GM23338 (cell line): ENCODE measurements around the gene RBM27. TPM values are rescaled to one million over a fixed set of nuclear protein-coding genes. Genes with fewer than 3 reads are reported as not detected.

Source experiments
- ATAC-seq: fragments of 200-7000 bp; cut with Tn5 transposase; 3 replicates; pipeline ENCODE4 v1.9.1; 2020
- DNase-seq: peaks from one replicate; pipeline ENCODE4 v3.0.0-alpha.2; 2015; ENCODE audit warnings: low spot score
- H2AFZ ChIP-seq: fragments of 200-600 bp; sonication (generic); 2 replicates; pipeline ENCODE4 v1.8.0; 2016; ENCODE audit warnings: antibody characterized with exemption, mild to moderate bottlenecking, moderate library complexity
- H3F3A ChIP-seq: fragments of 200-600 bp; sonication (generic); replicated peaks from 2 replicates; pipeline ENCODE4 v1.8.0; 2017; ENCODE audit warnings: antibody characterized with exemption, mixed run types, low read depth
- H3K27ac ChIP-seq: fragments of 200-600 bp; sonication (generic); 2 replicates; pipeline ENCODE4 v1.6.1; 2016; ENCODE audit warnings: low read depth
- H3K27me3 ChIP-seq: fragments of 200-600 bp; sonication (generic); 2 replicates; pipeline ENCODE4 v1.8.0; 2016; ENCODE audit warnings: mild to moderate bottlenecking, mixed run types, moderate library complexity; ENCODE audit not compliant: insufficient read depth
- H3K36me3 ChIP-seq: fragments of 200-600 bp; sonication (generic); 2 replicates; pipeline ENCODE4 v1.8.0; 2016; ENCODE audit warnings: mild to moderate bottlenecking; ENCODE audit not compliant: insufficient read depth
- H3K4me1 ChIP-seq: fragments of 200-600 bp; sonication (generic); 2 replicates; pipeline ENCODE4 v1.8.0; 2016; ENCODE audit warnings: mild to moderate bottlenecking, moderate library complexity; ENCODE audit not compliant: insufficient read depth
- H3K4me2 ChIP-seq: fragments of 200-600 bp; sonication (generic); 2 replicates; pipeline ENCODE4 v1.7.1; 2017; ENCODE audit warnings: mixed run types
- H3K4me3 ChIP-seq: fragments of 200-600 bp; sonication (generic); 2 replicates; pipeline ENCODE4 v1.6.1; 2016; ENCODE audit warnings: mixed run types
- H3K79me2 ChIP-seq: fragments of 200-600 bp; sonication (generic); replicated peaks from 2 replicates; pipeline ENCODE4 v1.8.0; 2017; ENCODE audit warnings: mild to moderate bottlenecking; ENCODE audit not compliant: insufficient read depth
- H3K9me2 ChIP-seq: fragments of 200-600 bp; sonication (generic); 2 replicates; pipeline ENCODE4 v1.8.0; 2017; ENCODE audit not compliant: insufficient read depth
- H4K20me1 ChIP-seq: fragments of 200-600 bp; sonication (generic); replicated peaks from 2 replicates; pipeline ENCODE4 v1.8.0; 2017; ENCODE audit warnings: mild to moderate bottlenecking; ENCODE audit not compliant: insufficient read depth
- H3K27ac Mint-ChIP-seq: 2 replicates; pipeline ENCODE4 v1.8.0; 2020; ENCODE audit warnings: inconsistent platforms, mild to moderate bottlenecking, moderate library complexity, mixed read lengths
- H3K27me3 Mint-ChIP-seq: 3 replicates; pipeline ENCODE4 v1.8.0; 2022; ENCODE audit warnings: low read depth, mild to moderate bottlenecking, moderate library complexity, mixed read lengths, inconsistent platforms; ENCODE audit not compliant: insufficient read depth, poor library complexity
- H3K36me3 Mint-ChIP-seq: 3 replicates; pipeline ENCODE4 v1.8.0; 2021; ENCODE audit warnings: low read depth, mild to moderate bottlenecking, inconsistent platforms, moderate library complexity, mixed read lengths
- H3K4me1 Mint-ChIP-seq: 3 replicates; pipeline ENCODE4 v1.8.0; 2020; ENCODE audit warnings: mild to moderate bottlenecking, inconsistent platforms, mixed read lengths
- H3K4me3 Mint-ChIP-seq: 3 replicates; pipeline ENCODE4 v1.8.0; 2021; ENCODE audit warnings: moderate library complexity, mild to moderate bottlenecking, inconsistent platforms, mixed read lengths
- H3K9me3 Mint-ChIP-seq: 3 replicates; pipeline ENCODE4 v1.8.0; 2020; ENCODE audit warnings: moderate library complexity, mild to moderate bottlenecking, inconsistent platforms, mixed read lengths
- CREB1 ChIP-seq: fragments of 250-450 bp; sonication (Bioruptor Pico); IDR thresholded peaks from 2 replicates; pipeline ENCODE4 v1.5.0; 2020; ENCODE audit warnings: low read depth, mild to moderate bottlenecking, moderate library complexity
- CTCF ChIP-seq, 2 experiments: fragments of 200-600 bp in 1 of 2; sonication (generic) in 1 of 2; conservative IDR thresholded peaks; 2 replicates each; pipeline versions ENCODE4 v1.5.1 to v1.6.1; 2016 to 2017; ENCODE audit warnings: antibody characterized with exemption in 2 of 2, low read depth in 2 of 2, mild to moderate bottlenecking in 2 of 2, moderate library complexity in 1 of 2
- EZH2 ChIP-seq: fragments of 200-600 bp; sonication (generic); IDR thresholded peaks from one replicate; pipeline ENCODE4 v1.8.0; 2017; ENCODE audit warnings: antibody characterized with exemption, mild to moderate bottlenecking, low read depth; ENCODE audit not compliant: unreplicated experiment
- EZH2phosphoT487 ChIP-seq: fragments of 200-600 bp; sonication (generic); IDR thresholded peaks from one replicate; pipeline ENCODE4 v1.8.1; 2018; ENCODE audit warnings: antibody characterized with exemption; ENCODE audit not compliant: unreplicated experiment
- JUNB ChIP-seq: IDR thresholded peaks from one replicate; pipeline ENCODE4 v1.6.1; 2016; ENCODE audit warnings: antibody characterized with exemption; ENCODE audit not compliant: unreplicated experiment
- POLR2AphosphoS5 ChIP-seq: IDR thresholded peaks from 2 replicates; pipeline ENCODE4 v1.6.1; 2016; ENCODE audit warnings: antibody characterized with exemption, low read depth
- polyA plus RNA-seq: library from polyadenylated mRNA; unstranded; fragments of >200 nt; fragmentation: Nextera tagmentation; extraction: Ambion mirVana; gene quantifications from 2 replicates; pipeline ENCODE4 v1.2.1, GENCODE V29; 2016
- total RNA-seq: library from RNA; depleted of rRNA; stranded (reverse); fragments of >200 nt; shearing (Covaris generic); gene quantifications from 2 replicates; pipeline ENCODE4 v1.2.3, GENCODE V29; 2014
- TF ChIP-seq, protein P1 (sequence below): IDR thresholded peaks from 2 replicates; pipeline ENCODE4 v1.6.1; 2016; ENCODE audit warnings: antibody characterized with exemption
- TF ChIP-seq, protein P2 (sequence below): IDR thresholded peaks from one replicate; pipeline ENCODE4 v1.6.1; 2018; ENCODE audit warnings: antibody characterized with exemption; ENCODE audit not compliant: unreplicated experiment

The RBM27 gene
- total and polyA plus RNA-seq, 2 experiments from 2014 or later = 22.4 to 59.5 TPM

DNA sequence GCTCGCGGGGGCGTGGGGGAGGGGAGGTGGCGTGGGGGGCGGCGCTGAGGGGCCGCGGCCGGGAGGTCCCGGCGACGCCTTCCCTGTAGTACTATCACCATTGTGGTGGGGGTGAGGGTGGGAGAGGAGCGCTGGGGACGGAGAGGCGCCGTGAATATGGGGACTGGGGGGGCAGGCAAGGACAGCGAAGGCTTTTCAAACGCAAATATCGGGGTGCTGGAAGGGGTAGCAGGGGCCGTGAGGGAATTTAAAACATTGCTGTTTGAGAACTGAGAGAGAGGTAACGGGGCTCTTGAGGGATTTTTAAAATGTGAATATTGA, 427 bp downstream of the RBM27 start (continued):
- TF ChIP-seq CREB1 (no peak), EZH2phosphoT487 (no peak), JUNB (no peak)

DNA sequence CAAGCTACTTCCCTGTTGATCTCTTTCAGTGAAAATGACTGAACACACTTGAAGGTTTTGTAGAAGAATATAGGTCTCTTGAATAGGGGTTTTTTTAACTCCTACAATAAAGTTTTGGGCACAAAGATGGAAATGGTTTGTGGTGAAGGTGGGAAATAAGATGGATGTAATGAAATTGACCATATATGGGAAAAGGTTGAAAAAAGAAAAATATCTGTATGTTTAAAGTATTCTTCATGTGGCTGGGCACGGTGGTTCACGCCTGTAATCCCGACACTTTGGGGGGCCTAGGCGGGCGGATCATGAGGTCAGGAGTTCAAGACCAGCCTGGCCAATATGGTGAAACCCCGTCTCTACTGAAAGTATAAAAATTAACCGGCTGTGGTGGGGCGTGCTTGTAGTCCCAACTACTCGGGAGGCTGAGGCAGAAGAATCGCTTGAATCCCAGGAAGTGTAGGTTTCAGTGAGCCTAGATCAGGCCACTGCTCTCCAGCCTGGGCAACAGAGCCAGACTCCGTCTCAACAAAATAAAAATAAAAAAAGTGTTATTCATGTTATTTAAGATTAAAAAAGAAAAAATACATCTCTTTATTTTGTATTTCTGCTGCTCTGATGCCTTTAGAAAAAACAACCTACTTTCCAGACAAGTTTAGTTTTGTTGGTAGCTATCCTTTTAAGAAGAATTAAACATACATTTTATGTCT, 2.2 kb downstream of the RBM27 start:
- TF ChIP-seq EZH2phosphoT487 (no peak), CTCF (conservative IDR thresholded peaks at IDR 0.05; ENCODE audit: low read depth in 2 of 2) (no peak)
- Histone ChIP-seq H3K4me2 (peak overlapping the region; percentile 85), H3K4me3 (peak overlapping the region; percentile 88), H3K27me3 (no peaks in the 10 kb centered on the region), H4K20me1 (peaks cover 15% of the 10 kb centered on the region), H2AFZ (no peak overlapping the region), H3K4me1 (peaks cover 6% of the 10 kb centered on the region), H3K9me2 (no peaks in the 10 kb centered on the region), H3K36me3 (no peaks in the 10 kb centered on the region), H3K79me2 (peaks cover 69% of the 10 kb centered on the region), H3K27ac (no peak overlapping the region), H3F3A (no peaks in the 10 kb centered on the region)
- H3K4me3 Mint-ChIP-seq = 0 out of 3 replicates have a peak overlapping the region, but pooled peaks have one; percentile 6
- DNase-seq = no peak
- H3K27me3 Mint-ChIP-seq = no peaks in the 10 kb centered on the region
- H3K36me3 Mint-ChIP-seq = 0 out of 3 replicates have a peak, but pooled peaks cover 3% of the 10 kb centered on the region
- H3K9me3 Mint-ChIP-seq = no peaks in the 10 kb centered on the region
- H3K27ac Mint-ChIP-seq = no peak overlapping the region
- ATAC-seq = no peak
- peaks cover 5% of the 10 kb centered on the region for H3K4me1 Mint-ChIP-seq

- ATAC-seq = no peak
- no peak overlapping the region for H3K27ac Mint-ChIP-seq
- peak overlapping the region; percentile 6; the same call in 1 of the 3 replicates for H3K4me3 Mint-ChIP-seq
- TF ChIP-seq CTCF (conservative IDR thresholded peaks at IDR 0.05; ENCODE audit: low read depth in 2 of 2) (no peak), EZH2phosphoT487 (no peak), POLR2AphosphoS5 (no peak), EZH2 (no peak)
- TF ChIP-seq, protein P1, sequence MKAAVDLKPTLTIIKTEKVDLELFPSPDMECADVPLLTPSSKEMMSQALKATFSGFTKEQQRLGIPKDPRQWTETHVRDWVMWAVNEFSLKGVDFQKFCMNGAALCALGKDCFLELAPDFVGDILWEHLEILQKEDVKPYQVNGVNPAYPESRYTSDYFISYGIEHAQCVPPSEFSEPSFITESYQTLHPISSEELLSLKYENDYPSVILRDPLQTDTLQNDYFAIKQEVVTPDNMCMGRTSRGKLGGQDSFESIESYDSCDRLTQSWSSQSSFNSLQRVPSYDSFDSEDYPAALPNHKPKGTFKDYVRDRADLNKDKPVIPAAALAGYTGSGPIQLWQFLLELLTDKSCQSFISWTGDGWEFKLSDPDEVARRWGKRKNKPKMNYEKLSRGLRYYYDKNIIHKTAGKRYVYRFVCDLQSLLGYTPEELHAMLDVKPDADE = no peak
- TF ChIP-seq, protein P2, sequence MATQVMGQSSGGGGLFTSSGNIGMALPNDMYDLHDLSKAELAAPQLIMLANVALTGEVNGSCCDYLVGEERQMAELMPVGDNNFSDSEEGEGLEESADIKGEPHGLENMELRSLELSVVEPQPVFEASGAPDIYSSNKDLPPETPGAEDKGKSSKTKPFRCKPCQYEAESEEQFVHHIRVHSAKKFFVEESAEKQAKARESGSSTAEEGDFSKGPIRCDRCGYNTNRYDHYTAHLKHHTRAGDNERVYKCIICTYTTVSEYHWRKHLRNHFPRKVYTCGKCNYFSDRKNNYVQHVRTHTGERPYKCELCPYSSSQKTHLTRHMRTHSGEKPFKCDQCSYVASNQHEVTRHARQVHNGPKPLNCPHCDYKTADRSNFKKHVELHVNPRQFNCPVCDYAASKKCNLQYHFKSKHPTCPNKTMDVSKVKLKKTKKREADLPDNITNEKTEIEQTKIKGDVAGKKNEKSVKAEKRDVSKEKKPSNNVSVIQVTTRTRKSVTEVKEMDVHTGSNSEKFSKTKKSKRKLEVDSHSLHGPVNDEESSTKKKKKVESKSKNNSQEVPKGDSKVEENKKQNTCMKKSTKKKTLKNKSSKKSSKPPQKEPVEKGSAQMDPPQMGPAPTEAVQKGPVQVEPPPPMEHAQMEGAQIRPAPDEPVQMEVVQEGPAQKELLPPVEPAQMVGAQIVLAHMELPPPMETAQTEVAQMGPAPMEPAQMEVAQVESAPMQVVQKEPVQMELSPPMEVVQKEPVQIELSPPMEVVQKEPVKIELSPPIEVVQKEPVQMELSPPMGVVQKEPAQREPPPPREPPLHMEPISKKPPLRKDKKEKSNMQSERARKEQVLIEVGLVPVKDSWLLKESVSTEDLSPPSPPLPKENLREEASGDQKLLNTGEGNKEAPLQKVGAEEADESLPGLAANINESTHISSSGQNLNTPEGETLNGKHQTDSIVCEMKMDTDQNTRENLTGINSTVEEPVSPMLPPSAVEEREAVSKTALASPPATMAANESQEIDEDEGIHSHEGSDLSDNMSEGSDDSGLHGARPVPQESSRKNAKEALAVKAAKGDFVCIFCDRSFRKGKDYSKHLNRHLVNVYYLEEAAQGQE = no peak
These were observed 2.9 kb downstream of the RBM27 start for GRCh38 chr5:146206257-146206656.

More at GRCh38 chr5:146206257-146206656, 2.9 kb downstream of the RBM27 start:
- no peak overlapping the region for H3K27ac ChIP-seq
- no peak overlapping the region for H3K4me2 ChIP-seq
- peaks cover 19% of the 10 kb centered on the region for H4K20me1 ChIP-seq
- H3K4me3 ChIP-seq = no peak overlapping the region
- H2AFZ ChIP-seq = no peak overlapping the region
- Mint-ChIP-seq H3K36me3 (0 out of 3 replicates have a peak, but pooled peaks cover 3% of the 10 kb centered on the region), H3K27me3 (no peaks in the 10 kb centered on the region), H3K4me1 (peaks cover 2% of the 10 kb centered on the region; the same call in 2 of the 3 replicates), H3K9me3 (no peaks in the 10 kb centered on the region)
- peaks cover 75% of the 10 kb centered on the region for H3K79me2 ChIP-seq
- H3K36me3 ChIP-seq = no peaks in the 10 kb centered on the region
- no peak for DNase-seq
- no peaks in the 10 kb centered on the region for H3F3A ChIP-seq
- no peaks in the 10 kb centered on the region for H3K9me2 ChIP-seq
- no peaks in the 10 kb centered on the region for H3K27me3 ChIP-seq
- H3K4me1 ChIP-seq = peaks cover 3% of the 10 kb centered on the region
